Activated T-cell treated with anti-CD3 and anti-CD28 coated beads, Interleukin-2, amount 50 U/mL, for 72 hours (primary cell): Measurements from ENCODE around the gene SORBS1. TPM values are rescaled to one million over a fixed set of nuclear protein-coding genes. Genes with fewer than 3 reads are reported as not detected.

Experiments
- ATAC-seq, 2 donors: fragments of 150-1000 bp; cut with Tn5 transposase; replicated peaks in 1 of 2; 2 replicates each; pipeline ENCODE4 v1.10.0; 2021; ENCODE audit warnings: moderate library complexity in 2 of 2, mild to moderate bottlenecking in 1 of 2
- DNase-seq, 2 donors: peaks; one replicate each; pipeline ENCODE4 v3.0.0; 2021 to 2022; ENCODE audit warnings: mixed read lengths in 1 of 2
- H3K27ac Mint-ChIP-seq: one replicate; pipeline ENCODE4 v1.8.0; 2022; ENCODE audit warnings: mild to moderate bottlenecking, moderate library complexity, mixed read lengths
- H3K27me3 Mint-ChIP-seq: one replicate; pipeline ENCODE4 v1.8.0; 2022; ENCODE audit warnings: low read depth, mixed read lengths
- H3K36me3 Mint-ChIP-seq, 2 donors: one replicate each; pipeline ENCODE4 v1.8.0; 2022; ENCODE audit warnings: mixed read lengths in 2 of 2, mild to moderate bottlenecking in 1 of 2; ENCODE audit not compliant: insufficient read depth in 2 of 2
- H3K4me1 Mint-ChIP-seq: one replicate; pipeline ENCODE4 v1.8.0; 2022; ENCODE audit warnings: low read depth, mixed read lengths
- H3K4me3 Mint-ChIP-seq, 2 donors: one replicate each; pipeline ENCODE4 v1.8.0; 2022; ENCODE audit warnings: mild to moderate bottlenecking in 2 of 2, mixed read lengths in 2 of 2, moderate library complexity in 2 of 2
- H3K9me3 Mint-ChIP-seq, 2 donors: one replicate each; pipeline ENCODE4 v1.8.0; 2022; ENCODE audit warnings: mixed read lengths in 2 of 2
- total RNA-seq, 2 donors: library from RNA; stranded (reverse); gene quantifications; one replicate each; pipeline ENCODE4 v1.2.3, GENCODE V29; 2022

Gene SORBS1
- total RNA-seq, 2 donors from 2014 or later = 1.2 to 2.4 TPM

DNA sequence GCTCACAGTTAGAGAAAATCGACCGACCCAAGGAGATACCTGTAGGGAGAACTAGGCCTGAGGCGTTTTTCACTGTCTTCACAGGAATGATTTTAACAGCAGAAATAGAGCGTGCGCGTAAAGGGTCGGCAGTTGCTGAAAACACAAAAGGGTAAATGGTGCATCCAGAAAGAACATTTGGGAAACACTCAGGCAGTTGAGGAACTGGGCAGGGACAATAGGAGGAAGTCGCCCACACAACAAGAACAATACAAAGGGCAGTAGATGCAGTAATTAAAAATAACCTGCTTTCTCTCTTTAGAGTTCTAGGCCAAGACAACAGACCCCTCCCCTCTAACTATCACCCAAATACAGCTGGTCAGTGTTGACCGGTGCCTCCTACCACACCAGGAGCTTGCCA is 126.6 kb downstream of the SORBS1 start:
- Mint-ChIP-seq H3K9me3 (no peaks in the 10 kb centered on the region), H3K4me3 (no peak overlapping the region)

DNA sequence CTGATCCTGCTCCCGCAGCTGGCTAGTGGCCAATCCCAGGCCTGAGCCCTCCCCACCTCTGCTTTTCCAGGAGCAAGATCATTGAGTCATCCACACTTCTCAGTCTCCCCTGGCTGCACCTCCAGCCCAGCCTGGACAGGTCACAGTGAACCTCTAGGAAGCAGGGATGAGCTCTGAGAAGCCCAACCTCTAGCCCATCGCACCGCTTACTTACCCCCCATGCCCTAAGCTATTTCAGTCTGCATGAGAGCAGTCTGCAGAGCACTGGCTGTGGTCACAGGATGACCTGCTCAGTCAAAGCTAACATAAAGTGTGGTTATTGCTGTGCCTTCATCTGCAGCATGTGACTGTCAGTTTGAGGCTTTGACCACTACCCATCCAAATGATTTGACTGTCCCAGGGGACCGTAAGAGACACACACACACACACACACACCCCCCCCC is 129.2 kb downstream of the SORBS1 start:
- Mint-ChIP-seq H3K4me3 (no peak overlapping the region), H3K27ac (no peak overlapping the region), H3K9me3 (no peaks in the 10 kb centered on the region), H3K36me3 (no peaks in the 10 kb centered on the region), H3K27me3 (peaks cover 6% of the 10 kb centered on the region), H3K4me1 (peaks cover 6% of the 10 kb centered on the region)
- no peak for ATAC-seq
- DNase-seq = no peak

More for the DNA sequence above, 126.6 kb downstream of the SORBS1 start:
- peaks cover 5% of the 10 kb centered on the region for H3K27me3 Mint-ChIP-seq
- ATAC-seq = no peak
- H3K36me3 Mint-ChIP-seq = no peaks in the 10 kb centered on the region
- no peak overlapping the region for H3K27ac Mint-ChIP-seq
- peaks cover 6% of the 10 kb centered on the region for H3K4me1 Mint-ChIP-seq
- no peak for DNase-seq

DNA sequence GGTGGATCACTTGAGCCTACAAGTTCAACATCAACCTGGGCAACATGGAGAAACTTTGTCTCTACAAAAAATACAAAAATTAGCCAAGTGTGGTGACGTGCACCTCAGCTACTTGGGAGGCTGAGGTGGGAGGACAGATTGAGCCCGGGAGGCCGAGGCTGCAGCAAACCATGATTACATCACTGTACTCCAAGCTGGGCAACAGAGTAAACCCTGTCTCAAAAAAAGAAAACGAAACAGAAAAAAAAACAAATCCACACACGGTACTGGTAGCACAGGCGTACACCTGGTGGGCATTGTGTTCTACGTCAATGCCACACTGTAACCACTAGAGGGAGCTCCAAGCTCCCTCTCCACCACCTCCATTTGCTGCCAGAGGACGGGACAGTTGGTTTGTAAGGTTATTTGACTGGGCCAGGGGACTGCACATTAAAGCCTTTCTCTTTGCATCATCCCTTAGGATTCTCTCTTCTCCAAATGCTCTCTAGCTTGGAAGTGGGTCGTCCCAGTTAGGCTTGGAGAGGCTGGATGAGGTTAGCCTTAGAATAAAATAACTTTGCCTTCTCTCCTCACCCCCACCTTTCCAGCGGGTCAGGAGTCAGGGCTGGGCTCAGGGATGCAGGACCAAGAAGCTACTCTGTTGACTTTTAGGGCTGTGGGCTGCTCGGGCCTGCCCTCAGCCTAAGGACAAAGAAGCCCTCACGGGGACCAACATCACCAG is 130.8 kb downstream of the SORBS1 start:
- peak; percentile 33 to 40 for DNase-seq
- Mint-ChIP-seq H3K4me1 (peaks cover 6% of the 10 kb centered on the region), H3K27me3 (peaks cover 6% of the 10 kb centered on the region), H3K36me3 (no peaks in the 10 kb centered on the region), H3K9me3 (no peaks in the 10 kb centered on the region), H3K27ac (no peak overlapping the region), H3K4me3 (no peak overlapping the region)
- ATAC-seq = peak; percentile 84 to 85

GRCh38 chr10:95429639-95430038 is 131.5 kb downstream of the SORBS1 start:
- DNase-seq (no peak), ATAC-seq (no peak)
- Mint-ChIP-seq H3K27ac (no peak overlapping the region), H3K4me1 (peaks cover 6% of the 10 kb centered on the region), H3K9me3 (no peaks in the 10 kb centered on the region), H3K27me3 (peaks cover 6% of the 10 kb centered on the region), H3K4me3 (no peak overlapping the region), H3K36me3 (no peaks in the 10 kb centered on the region)

DNA sequence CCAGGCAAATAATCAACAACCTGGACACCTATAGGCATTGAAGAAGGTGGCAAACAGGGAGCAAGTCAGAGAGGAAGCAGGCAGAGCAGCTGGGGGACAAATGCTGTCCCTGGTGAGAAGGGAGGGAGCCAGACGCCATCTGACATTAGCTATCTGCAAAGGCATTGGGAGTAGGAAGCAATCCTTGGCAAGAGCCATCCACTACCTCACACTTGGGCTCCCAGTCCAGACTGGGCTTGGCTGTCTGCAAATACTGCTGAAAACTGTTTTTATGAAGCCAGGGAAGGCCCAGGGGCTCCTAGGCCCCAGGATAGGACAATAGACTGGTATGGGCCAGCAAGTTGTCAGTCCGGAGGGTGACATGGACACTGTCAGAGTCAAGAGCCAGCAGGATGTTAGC is 132.5 kb downstream of the SORBS1 start:
- Mint-ChIP-seq H3K4me3 (no peak overlapping the region), H3K27ac (no peak overlapping the region)
- no peak for ATAC-seq

GRCh38 chr10:95426482-95426881 is 134.7 kb downstream of the SORBS1 start:
- Mint-ChIP-seq H3K36me3 (no peaks in the 10 kb centered on the region), H3K27ac (no peak overlapping the region), H3K27me3 (peaks cover 6% of the 10 kb centered on the region), H3K4me3 (no peak overlapping the region), H3K4me1 (peaks cover 6% of the 10 kb centered on the region), H3K9me3 (no peaks in the 10 kb centered on the region)
- DNase-seq (no peak), ATAC-seq (no peak)

More for the DNA sequence above, 132.5 kb downstream of the SORBS1 start:
- DNase-seq = no peak
- Mint-ChIP-seq H3K36me3 (no peaks in the 10 kb centered on the region), H3K9me3 (no peaks in the 10 kb centered on the region), H3K4me1 (peaks cover 6% of the 10 kb centered on the region), H3K27me3 (peaks cover 6% of the 10 kb centered on the region)

DNA sequence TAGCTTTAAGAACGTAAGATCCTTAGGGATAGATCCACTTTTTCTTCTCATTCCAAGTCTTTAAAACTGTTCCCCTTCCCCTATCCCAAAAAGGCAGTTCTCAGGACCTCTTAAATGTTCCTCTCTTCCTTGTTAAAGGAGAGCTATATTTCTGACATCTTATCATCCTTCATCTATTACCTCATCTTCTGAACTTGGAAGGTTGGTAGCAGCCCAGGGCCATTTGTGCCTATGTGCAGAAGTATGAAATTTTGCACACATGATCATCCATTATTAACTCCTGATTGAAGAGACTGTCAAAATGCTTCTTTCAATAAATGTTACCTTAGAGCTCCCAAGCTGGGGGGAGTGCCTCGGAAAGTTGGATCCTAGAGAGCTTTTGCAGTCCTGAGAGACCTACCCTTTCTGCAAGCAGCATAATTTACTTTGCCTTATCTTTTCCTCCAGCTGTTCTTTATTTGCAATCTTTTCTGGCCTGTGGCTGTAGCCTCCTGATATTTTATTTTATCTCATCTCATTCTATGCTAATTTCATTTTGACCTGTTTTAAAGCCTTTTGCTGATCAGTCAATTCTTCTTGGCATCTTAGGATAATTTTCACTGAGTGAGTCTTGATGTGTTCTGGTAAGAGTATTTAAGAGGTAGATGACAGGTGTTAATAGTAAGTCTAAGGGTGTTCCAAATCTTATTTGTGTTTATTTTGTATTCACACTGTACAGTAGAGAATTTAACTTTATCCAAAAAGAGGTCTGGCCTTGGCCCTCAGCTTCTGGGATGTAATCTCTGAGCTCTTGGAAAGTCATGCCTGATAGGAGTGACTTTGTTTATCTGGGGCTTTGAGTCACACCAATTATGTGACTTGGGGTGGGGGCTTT is 135.3 kb downstream of the SORBS1 start:
- Mint-ChIP-seq H3K9me3 (no peaks in the 10 kb centered on the region), H3K4me1 (peaks cover 6% of the 10 kb centered on the region), H3K36me3 (no peaks in the 10 kb centered on the region), H3K4me3 (no peak overlapping the region), H3K27me3 (peaks cover 6% of the 10 kb centered on the region), H3K27ac (peak overlapping the region; percentile 30)
- no peak for DNase-seq
- ATAC-seq = no peak

- H3K36me3 Mint-ChIP-seq = no peaks in the 10 kb centered on the region
- H3K4me3 Mint-ChIP-seq = no peak overlapping the region
- H3K27ac Mint-ChIP-seq = no peak overlapping the region
- H3K4me1 Mint-ChIP-seq = no peaks in the 10 kb centered on the region
- DNase-seq = no peak
- no peaks in the 10 kb centered on the region for H3K27me3 Mint-ChIP-seq
- no peak for ATAC-seq
- no peaks in the 10 kb centered on the region for H3K9me3 Mint-ChIP-seq
Observed at GRCh38 chr10:95423164-95424005, 137.8 kb downstream of the SORBS1 start.

- H3K9me3 Mint-ChIP-seq = no peaks in the 10 kb centered on the region
- no peak overlapping the region for H3K27ac Mint-ChIP-seq
- no peak overlapping the region for H3K4me3 Mint-ChIP-seq
- no peaks in the 10 kb centered on the region for H3K36me3 Mint-ChIP-seq
- DNase-seq (no peak), ATAC-seq (no peak)
- H3K27me3 Mint-ChIP-seq = no peaks in the 10 kb centered on the region
- H3K4me1 Mint-ChIP-seq = no peaks in the 10 kb centered on the region
Observed at GRCh38 chr10:95422233-95422632, 138.9 kb downstream of the SORBS1 start.

GRCh38 chr10:95421782-95422181 is 139.4 kb downstream of the SORBS1 start:
- ATAC-seq = no peak
- Mint-ChIP-seq H3K36me3 (no peaks in the 10 kb centered on the region), H3K27me3 (peaks cover under 1% of the 10 kb centered on the region), H3K9me3 (no peaks in the 10 kb centered on the region), H3K27ac (no peak overlapping the region), H3K4me1 (no peaks in the 10 kb centered on the region), H3K4me3 (no peak overlapping the region)
- no peak for DNase-seq

GRCh38 chr10:95419399-95419798 is 141.8 kb downstream of the SORBS1 start:
- H3K4me3 Mint-ChIP-seq = no peak overlapping the region
- H3K4me1 Mint-ChIP-seq = no peaks in the 10 kb centered on the region
- H3K27me3 Mint-ChIP-seq = peaks cover 5% of the 10 kb centered on the region
- ATAC-seq (no peak), DNase-seq (no peak)
- no peaks in the 10 kb centered on the region for H3K9me3 Mint-ChIP-seq
- no peak overlapping the region for H3K27ac Mint-ChIP-seq
- H3K36me3 Mint-ChIP-seq = no peaks in the 10 kb centered on the region

DNA sequence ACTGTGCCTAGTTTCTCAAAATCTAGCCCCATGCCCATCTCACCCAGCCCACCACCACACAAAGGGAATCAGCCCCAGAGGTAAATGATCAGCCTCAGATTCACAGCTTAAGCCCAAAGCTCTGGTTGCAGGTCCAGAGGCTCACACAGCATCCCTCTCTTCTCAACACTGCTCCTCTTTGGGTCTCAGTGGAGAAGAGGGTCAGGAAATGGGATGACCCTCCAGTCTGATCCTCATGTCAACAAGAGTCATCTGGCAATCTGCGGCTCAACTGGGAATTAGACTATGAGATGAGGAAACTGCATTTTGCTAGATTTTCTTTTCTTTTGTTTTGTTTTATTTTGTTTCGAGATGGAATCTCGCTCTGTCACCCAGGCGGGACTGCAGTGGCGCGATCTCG is 144.2 kb downstream of the SORBS1 start:
- Mint-ChIP-seq H3K27ac (no peak overlapping the region), H3K4me1 (no peaks in the 10 kb centered on the region), H3K9me3 (no peaks in the 10 kb centered on the region), H3K36me3 (no peaks in the 10 kb centered on the region), H3K27me3 (peaks cover 5% of the 10 kb centered on the region), H3K4me3 (no peak overlapping the region)
- DNase-seq = no peak
- ATAC-seq = no peak

GRCh38 chr10:95416270-95416669 is 144.9 kb downstream of the SORBS1 start:
- H3K27ac Mint-ChIP-seq = no peak overlapping the region
- DNase-seq (no peak), ATAC-seq (no peak)
- H3K4me1 Mint-ChIP-seq = no peaks in the 10 kb centered on the region
- no peak overlapping the region for H3K4me3 Mint-ChIP-seq
- no peaks in the 10 kb centered on the region for H3K36me3 Mint-ChIP-seq
- no peaks in the 10 kb centered on the region for H3K9me3 Mint-ChIP-seq
- peaks cover 5% of the 10 kb centered on the region for H3K27me3 Mint-ChIP-seq
